DMS114 treated with DMSO at 0.1 percent for 48 hours (cell line): Measurements from ENCODE around the gene NECTIN3.

Source experiments
- DNase-seq: peaks from one replicate; lab custom pipeline; 2025; ENCODE audit not compliant: unreplicated experiment; lab: John Stamatoyannopoulos, UW

The NECTIN3 gene

DNA sequence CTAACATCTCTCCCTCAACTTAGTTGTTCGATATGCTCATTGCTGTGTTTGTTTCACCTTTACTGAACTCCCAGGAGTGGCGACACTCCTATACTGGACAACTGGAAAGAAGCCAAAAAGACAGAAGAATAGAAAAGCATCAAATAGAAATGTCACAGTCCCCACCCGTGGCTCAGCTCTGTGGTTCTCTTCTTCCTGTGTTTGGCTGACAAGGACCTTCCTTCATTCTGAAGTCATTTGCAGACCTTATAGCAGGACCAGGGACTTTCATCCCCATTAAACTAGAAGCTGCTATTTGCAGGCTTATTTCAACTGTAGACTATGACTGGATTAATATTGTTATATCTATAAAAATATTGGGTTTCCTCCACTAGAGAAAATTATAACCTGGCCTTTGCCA, 125.9 kb downstream of the NECTIN3 start:
- no peak for DNase-seq

DNA sequence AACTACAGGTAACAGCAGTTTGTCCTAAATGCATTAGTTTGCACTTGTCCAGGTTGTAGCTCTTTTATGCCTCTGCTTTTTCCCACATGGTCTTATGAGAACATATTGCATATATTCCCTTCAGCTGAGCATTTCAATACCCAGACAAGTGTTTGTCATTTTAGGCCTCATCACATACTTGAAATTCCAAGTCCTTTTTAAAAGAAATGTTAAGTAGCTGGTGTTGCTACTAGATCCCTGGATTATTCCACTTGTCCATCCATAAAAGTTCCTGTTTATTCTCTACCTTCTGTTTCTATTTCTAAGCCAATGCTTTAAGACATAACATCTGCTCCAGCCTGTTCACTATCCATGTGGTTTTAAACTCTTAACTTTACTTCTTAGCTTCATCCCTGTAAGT, 128.4 kb downstream of the NECTIN3 start:
- no peak for DNase-seq

- DNase-seq: no peak
These were observed 138.5 kb downstream of the NECTIN3 start for GRCh38 chr3:111210003-111210711.

GRCh38 chr3:111210866-111211564, 139.4 kb downstream of the NECTIN3 start:
- DNase-seq: no peak

GRCh38 chr3:111212511-111212910, 140.9 kb downstream of the NECTIN3 start:
- no peak for DNase-seq

- DNase-seq: no peak
These were observed 143.9 kb downstream of the NECTIN3 start for GRCh38 chr3:111215481-111215880.

DNA sequence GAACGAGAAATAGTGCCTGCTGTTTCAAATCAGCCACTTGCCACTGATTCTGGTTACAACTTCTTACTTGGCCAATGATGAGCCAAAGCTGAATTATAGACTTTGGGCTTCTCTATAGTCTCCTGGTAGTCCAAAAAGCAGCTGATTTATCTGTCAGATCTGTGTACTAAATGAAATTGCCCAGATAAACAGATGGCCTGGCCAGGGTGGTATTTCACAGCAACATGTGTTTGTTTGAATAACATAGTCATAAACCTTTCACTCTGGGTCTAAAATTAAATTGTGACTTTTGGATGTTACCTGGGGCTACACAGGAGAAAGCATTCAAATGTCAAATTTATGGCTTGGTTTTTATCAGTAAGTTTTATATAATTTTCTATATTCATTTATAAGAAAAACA, 147.0 kb downstream of the NECTIN3 start:
- DNase-seq: no peak

- DNase-seq: no peak
These were observed 155.6 kb downstream of the NECTIN3 start for GRCh38 chr3:111227216-111227615.

GRCh38 chr3:111229301-111229700, 157.7 kb downstream of the NECTIN3 start:
- DNase-seq: no peak

DNA sequence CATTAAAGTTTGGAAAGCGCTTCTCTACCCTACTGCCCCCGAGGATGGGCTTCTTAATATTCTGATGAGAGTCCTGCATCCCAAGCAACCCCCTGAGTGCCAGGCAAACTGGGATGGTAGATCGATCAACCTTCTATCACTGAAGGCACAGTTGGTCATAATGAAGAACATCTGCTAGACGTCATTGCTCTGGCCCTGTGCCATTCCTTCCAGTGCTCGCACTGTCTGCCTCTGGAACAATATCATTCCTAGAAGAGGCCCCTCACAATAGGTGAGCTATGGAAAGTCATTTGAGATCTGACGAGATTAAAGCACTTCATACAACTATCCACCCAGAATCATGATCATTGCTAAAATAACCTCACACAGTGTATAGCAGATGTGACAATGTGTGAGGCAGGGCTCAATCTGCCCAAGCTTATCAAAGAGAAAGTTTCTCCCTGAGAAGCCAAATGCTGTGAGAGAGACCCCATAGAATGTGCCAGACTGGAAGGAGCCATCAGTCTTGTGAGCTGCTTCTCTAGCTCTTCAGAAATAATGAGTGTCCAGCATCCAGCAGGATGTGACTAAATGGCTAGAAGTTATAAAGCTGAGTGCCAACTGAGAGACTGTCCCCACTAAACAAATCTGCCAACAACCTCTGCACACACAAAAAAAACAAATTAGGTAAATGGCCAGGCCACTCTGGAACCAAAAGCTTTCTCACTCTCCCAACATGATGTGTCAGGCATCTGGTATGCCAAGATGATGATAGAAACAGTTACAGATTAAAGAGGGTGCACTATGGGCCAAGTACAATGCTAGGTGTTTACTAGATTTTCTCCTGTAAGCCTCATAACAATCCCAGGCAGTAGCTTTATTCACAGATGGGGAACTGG, 165.5 kb downstream of the NECTIN3 start:
- DNase-seq: no peak

DNA sequence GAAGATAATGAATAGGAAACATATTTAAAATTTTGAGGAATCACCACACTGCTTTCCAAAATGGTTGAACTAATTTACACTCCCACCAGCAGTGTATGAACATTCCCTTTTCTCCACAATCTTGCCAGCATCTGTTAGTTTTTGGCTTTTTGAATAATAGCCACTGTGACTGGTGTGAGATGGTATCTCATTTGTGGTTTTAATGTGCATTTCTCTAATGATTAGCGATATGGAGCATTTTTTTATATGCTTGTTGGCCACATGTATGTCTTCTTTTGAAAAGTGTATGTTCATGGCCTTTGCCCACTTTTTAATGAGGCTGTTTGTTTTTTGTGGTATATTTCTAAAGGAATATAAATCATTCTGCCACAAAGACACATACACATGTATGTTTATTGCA, 166.3 kb downstream of the NECTIN3 start:
- DNase-seq: no peak

GRCh38 chr3:111238885-111239284, 167.3 kb downstream of the NECTIN3 start:
- DNase-seq: no peak

DNA sequence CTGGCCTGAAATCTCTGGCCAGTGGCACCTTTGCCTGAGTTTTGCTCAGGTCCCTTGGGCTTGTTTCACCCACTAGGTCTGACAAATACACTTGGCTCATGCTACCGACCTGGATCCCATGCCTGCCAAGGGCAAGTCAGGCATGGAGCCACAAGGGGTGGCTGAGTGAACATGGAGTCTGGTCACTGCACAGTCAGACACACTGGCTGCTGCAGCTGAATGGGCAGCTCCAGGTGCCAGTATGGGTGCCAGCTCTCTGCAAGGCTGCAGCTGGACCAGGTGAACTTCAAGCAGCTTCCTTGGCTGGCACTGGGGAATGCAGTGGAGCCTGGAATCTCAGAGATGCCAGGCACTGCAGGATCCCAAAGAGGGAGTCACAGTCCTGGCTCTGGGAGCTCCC, 170.3 kb downstream of the NECTIN3 start:
- no peak for DNase-seq
